Endothelial cell of umbilical vein (primary cell): ENCODE results near the gene DUSP22. TPM values are rescaled to one million over a fixed set of nuclear protein-coding genes. Genes with fewer than 3 reads are reported as not detected.
A peak's percentile ranks its signal among the peaks of the same experiment; 100 is the strongest.

Source experiments
- BruUV-seq: library from RNA; stranded (reverse); fragments of 400-500 nt; replicated peaks from 2 replicates; lab custom pipeline; 2021; lab: Mats Ljungman, UMichigan
- CTCF ChIA-PET: fragments of 300-600, 350-600 bp; sonication (Branson Sonifier 250); formaldehyde crosslinking; loops from one replicate; lab custom pipeline; 2021; ENCODE audit warnings: antibody characterized with exemption, inconsistent platforms; lab: Charles Lee
- POLR2A ChIA-PET: fragments of 300-600, 350-600 bp; sonication (Branson Sonifier 250); formaldehyde crosslinking; loops from one replicate; lab custom pipeline; 2021; ENCODE audit warnings: antibody characterized with exemption, inconsistent platforms; lab: Charles Lee
- DNase-seq: peaks from one replicate; pipeline ENCODE4 v3.0.0-alpha.2; 2011; ENCODE audit warnings: low read depth, low spot score
- FAIRE-seq: peaks from 2 replicates; lab custom pipeline; 2011; peaks lifted over from hg19 to GRCh38; lab: Jason Lieb, UNC
- H2AFZ ChIP-seq: 2 replicates; pipeline ENCODE4 v1.6.0; 2012; ENCODE audit warnings: low read depth, low read length, control low read depth, inconsistent platforms
- H3K27ac ChIP-seq: 2 replicates; pipeline ENCODE4 v1.5.1; 2011; ENCODE audit warnings: low read depth, mild to moderate bottlenecking, control low read depth, low read length, moderate library complexity; ENCODE audit not compliant: insufficient read depth
- H3K27me3 ChIP-seq, 2 experiments: 2 replicates each; pipeline versions ENCODE4 v1.6.0 to v1.6.1; 2011; ENCODE audit warnings: low read length in 2 of 2, mixed read lengths in 1 of 2; ENCODE audit not compliant: control insufficient read depth in 2 of 2, insufficient read depth in 2 of 2
- H3K36me3 ChIP-seq, 2 experiments: 2 replicates in 1 of 2; 3 replicates in 1 of 2; pipeline ENCODE4 v1.5.1; 2011; ENCODE audit warnings: low read length in 2 of 2, mild to moderate bottlenecking in 1 of 2, moderate library complexity in 1 of 2; ENCODE audit not compliant: control insufficient read depth in 2 of 2, insufficient read depth in 2 of 2; ENCODE audit errors: extremely low read depth in 1 of 2
- H3K4me1 ChIP-seq: 3 replicates; pipeline ENCODE4 v1.5.1; 2011; ENCODE audit warnings: mild to moderate bottlenecking, low read length; ENCODE audit not compliant: control insufficient read depth, insufficient read depth; ENCODE audit errors: extremely low read depth
- H3K4me2 ChIP-seq: 2 replicates; pipeline ENCODE4 v1.6.1; 2011; ENCODE audit warnings: low read length, control low read depth, mixed read lengths; ENCODE audit not compliant: insufficient read depth
- H3K4me3 ChIP-seq, 3 experiments: fragments of 200-600 bp in 1 of 3; sonication (generic), shearing (Covaris generic) in 1 of 3; replicated peaks in 1 of 3; 2 replicates each; pipeline ENCODE4 v1.5.1; 2011 to 2016; ENCODE audit warnings: control low read depth in 3 of 3, low read length in 3 of 3, mild to moderate bottlenecking in 2 of 3, inconsistent platforms in 1 of 3, low read depth in 1 of 3, moderate library complexity in 1 of 3; ENCODE audit not compliant: insufficient read depth in 1 of 3
- H3K79me2 ChIP-seq: 2 replicates; pipeline ENCODE4 v1.6.0; 2012; ENCODE audit warnings: low read length, inconsistent platforms; ENCODE audit not compliant: control insufficient read depth, insufficient read depth
- H3K9ac ChIP-seq: replicated peaks from 2 replicates; pipeline ENCODE3; 2011; ENCODE audit warnings: low read length, control low read depth; ENCODE audit not compliant: insufficient read depth; ENCODE audit errors: extremely low read depth
- H3K9me1 ChIP-seq: replicated peaks from 3 replicates; pipeline ENCODE4 v1.6.0; 2011; ENCODE audit warnings: mild to moderate bottlenecking, low read length; ENCODE audit not compliant: control insufficient read depth, insufficient read depth; ENCODE audit errors: extremely low read depth
- H3K9me3 ChIP-seq: replicated peaks from 2 replicates; pipeline ENCODE4 v1.5.1; 2012; ENCODE audit warnings: low read length, inconsistent platforms; ENCODE audit not compliant: control insufficient read depth, insufficient read depth
- H4K20me1 ChIP-seq: replicated peaks from 2 replicates; pipeline ENCODE3; 2011; ENCODE audit warnings: mild to moderate bottlenecking, low read length; ENCODE audit not compliant: control insufficient read depth, insufficient read depth; ENCODE audit errors: extremely low read depth
- CTCF ChIP-seq, 2 donors: IDR thresholded peaks; 1 replicate in 1 of 2; 2 replicates in 1 of 2; pipeline ENCODE4 v1.5.1; 2011; ENCODE audit warnings: low read length in 2 of 2, mild to moderate bottlenecking in 2 of 2, moderate library complexity in 2 of 2, control low read depth in 1 of 2, inconsistent platforms in 1 of 2, low read depth in 1 of 2; ENCODE audit not compliant: insufficient read depth in 1 of 2; ENCODE audit errors: extremely low read depth in 1 of 2
- EZH2 ChIP-seq: IDR thresholded peaks from 2 replicates; pipeline ENCODE4 v1.6.1; 2012; ENCODE audit warnings: borderline replicate concordance, low read depth, mild to moderate bottlenecking, moderate library complexity, low read length, inconsistent platforms; ENCODE audit not compliant: severe bottlenecking
- FOS ChIP-seq: IDR thresholded peaks from 2 replicates; pipeline ENCODE4 v1.6.1; 2011; ENCODE audit warnings: mild to moderate bottlenecking, low read length, moderate library complexity, borderline replicate concordance; ENCODE audit not compliant: insufficient read depth
- JUN ChIP-seq: IDR thresholded peaks from 2 replicates; pipeline ENCODE4 v1.6.1; 2011; ENCODE audit warnings: borderline replicate concordance, low read depth; ENCODE audit not compliant: insufficient read length, insufficient read depth
- MYC ChIP-seq: IDR thresholded peaks from one replicate; pipeline ENCODE4 v1.6.1; 2011; ENCODE audit warnings: mild to moderate bottlenecking, low read depth, low read length
- POLR2AphosphoS5 ChIP-seq: IDR thresholded peaks from 2 replicates; pipeline ENCODE4 v1.6.1; 2012; ENCODE audit warnings: low read depth, mild to moderate bottlenecking, control low read depth, low read length, moderate library complexity; ENCODE audit not compliant: insufficient read depth
- dilution Hi-C: fragments of 300-500 bp; cut with MboI; formaldehyde crosslinking; loops from one replicate; pipeline ENCODE4 v1.15.0; 2019; ENCODE audit warnings: low sequenced_read_pairs; ENCODE audit not compliant: extremely low pct_ligation_motif_present
- intact Hi-C: fragments of 100-400 bp; cut with micrococcal nuclease; formaldehyde crosslinking; loops from one replicate; pipeline ENCODE4 v1.10.0; 2022
- polyA plus RNA-seq, 4 experiments: library from polyadenylated mRNA; depleted of rRNA in 3 of 4; stranded (reverse) in 3 of 4; unstranded in 1 of 4; fragments of >200 nt; gene quantifications; 2 replicates each; pipeline versions ENCODE4 v1.2.1 to v1.2.3, GENCODE V29; 2011 to 2012; ENCODE audit warnings: missing spikeins in 1 of 4
- total RNA-seq: library from RNA; stranded (reverse); gene quantifications from 2 replicates; pipeline ENCODE4 v1.2.3, GENCODE V29; 2021
- TF ChIP-seq, protein P1 (sequence below): IDR thresholded peaks from 2 replicates; pipeline ENCODE4 v1.6.1; 2011; ENCODE audit not compliant: insufficient read depth, insufficient read length

The DUSP22 gene
- total and polyA plus RNA-seq, 2 donors (not counting 3 experiments of a cell fraction or from before 2014, with no cell fraction given) = 23.2 to 33.9 TPM

- H3K4me2 ChIP-seq = no peak overlapping the region
- H3K27ac ChIP-seq = no peak overlapping the region
- dilution Hi-C loops = no loop called here
- POLR2A ChIA-PET = no interaction called here
- H3K79me2 ChIP-seq = peaks cover 33% of the 10 kb centered on the region
- H3K9me1 ChIP-seq = no peaks in the 10 kb centered on the region
- intact Hi-C loops = no loop called here
- no peaks in the 10 kb centered on the region for H3K36me3 ChIP-seq
- no peak overlapping the region for H2AFZ ChIP-seq
- H3K4me1 ChIP-seq = peaks cover 33% of the 10 kb centered on the region
- no peaks in the 10 kb centered on the region for H3K9me3 ChIP-seq
- TF ChIP-seq POLR2AphosphoS5 = no peak
- TF ChIP-seq MYC = no peak
- TF ChIP-seq CTCF (IDR thresholded peaks at IDR 0.05; ENCODE audit: extremely low read depth in 1 of 2, insufficient read depth in 1 of 2, low read depth in 1 of 2, low read length in 2 of 2) = no peak
- no peak for TF ChIP-seq EZH2
- TF ChIP-seq JUN = no peak
- no peak for TF ChIP-seq FOS
- TF ChIP-seq, protein P1, sequence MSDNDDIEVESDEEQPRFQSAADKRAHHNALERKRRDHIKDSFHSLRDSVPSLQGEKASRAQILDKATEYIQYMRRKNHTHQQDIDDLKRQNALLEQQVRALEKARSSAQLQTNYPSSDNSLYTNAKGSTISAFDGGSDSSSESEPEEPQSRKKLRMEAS = no peak
- FAIRE-seq (peak; percentile 44), DNase-seq (no peak)
- BruUV-seq = no TSS peak
- H4K20me1 ChIP-seq = no peaks in the 10 kb centered on the region
- H3K9ac ChIP-seq = no peak overlapping the region
- H3K4me3 ChIP-seq = no peak overlapping the region
- H3K27me3 ChIP-seq = no peaks in the 10 kb centered on the region
- CTCF ChIA-PET = interaction anchor here (1.0 kb wide), 1 partner anchor 34 kb away, joined by 3 read pairs; no protein-coding TSS in a partner anchor
Measured at GRCh38 chr6:299104-299980, 7.1 kb downstream of the DUSP22 start.
